AG10803 (cell line): ENCODE measurements around the gene MLYCD.

Source experiments
- DNase-seq: peaks from one replicate; pipeline ENCODE4 v3.0.0; 2010; ENCODE audit warnings: low read depth
- H3K4me3 ChIP-seq: 2 replicates; pipeline ENCODE4 v1.5.1; 2011; ENCODE audit warnings: mild to moderate bottlenecking, low read length, control low read depth
- CTCF ChIP-seq: conservative IDR thresholded peaks from 2 replicates; pipeline ENCODE4 v1.5.1; 2011; ENCODE audit warnings: mild to moderate bottlenecking, low read length, control low read depth, inconsistent platforms

MLYCD gene

GRCh38 chr16:83956336-83957289 lies 57.7 kb downstream of the MLYCD start:
- no peak overlapping the region for H3K4me3 ChIP-seq
- DNase-seq, result peak; percentile 69
- peak; percentile 76 for TF ChIP-seq CTCF

- no peak for TF ChIP-seq CTCF
- no peak overlapping the region for H3K4me3 ChIP-seq
- no peak for DNase-seq
Measured at GRCh38 chr16:83957296-83957855, 58.5 kb downstream of the MLYCD start.

- no peak overlapping the region for H3K4me3 ChIP-seq
- TF ChIP-seq CTCF, result no peak
- no peak for DNase-seq
Measured at GRCh38 chr16:83958137-83958845, 59.4 kb downstream of the MLYCD start.

GRCh38 chr16:83958846-83959565 lies 60.1 kb downstream of the MLYCD start:
- DNase-seq, result no peak
- no peak for TF ChIP-seq CTCF
- H3K4me3 ChIP-seq, result no peak overlapping the region

- H3K4me3 ChIP-seq, result no peak overlapping the region
- TF ChIP-seq CTCF, result no peak
- DNase-seq, result no peak
Measured at GRCh38 chr16:83959656-83960434, 60.9 kb downstream of the MLYCD start.

- TF ChIP-seq CTCF, result no peak
- H3K4me3 ChIP-seq, result no peak overlapping the region
- DNase-seq, result no peak
Measured at GRCh38 chr16:83960521-83961249, 61.8 kb downstream of the MLYCD start.
